ENCODE results near the gene TMPRSS6.

Gene TMPRSS6

DNA sequence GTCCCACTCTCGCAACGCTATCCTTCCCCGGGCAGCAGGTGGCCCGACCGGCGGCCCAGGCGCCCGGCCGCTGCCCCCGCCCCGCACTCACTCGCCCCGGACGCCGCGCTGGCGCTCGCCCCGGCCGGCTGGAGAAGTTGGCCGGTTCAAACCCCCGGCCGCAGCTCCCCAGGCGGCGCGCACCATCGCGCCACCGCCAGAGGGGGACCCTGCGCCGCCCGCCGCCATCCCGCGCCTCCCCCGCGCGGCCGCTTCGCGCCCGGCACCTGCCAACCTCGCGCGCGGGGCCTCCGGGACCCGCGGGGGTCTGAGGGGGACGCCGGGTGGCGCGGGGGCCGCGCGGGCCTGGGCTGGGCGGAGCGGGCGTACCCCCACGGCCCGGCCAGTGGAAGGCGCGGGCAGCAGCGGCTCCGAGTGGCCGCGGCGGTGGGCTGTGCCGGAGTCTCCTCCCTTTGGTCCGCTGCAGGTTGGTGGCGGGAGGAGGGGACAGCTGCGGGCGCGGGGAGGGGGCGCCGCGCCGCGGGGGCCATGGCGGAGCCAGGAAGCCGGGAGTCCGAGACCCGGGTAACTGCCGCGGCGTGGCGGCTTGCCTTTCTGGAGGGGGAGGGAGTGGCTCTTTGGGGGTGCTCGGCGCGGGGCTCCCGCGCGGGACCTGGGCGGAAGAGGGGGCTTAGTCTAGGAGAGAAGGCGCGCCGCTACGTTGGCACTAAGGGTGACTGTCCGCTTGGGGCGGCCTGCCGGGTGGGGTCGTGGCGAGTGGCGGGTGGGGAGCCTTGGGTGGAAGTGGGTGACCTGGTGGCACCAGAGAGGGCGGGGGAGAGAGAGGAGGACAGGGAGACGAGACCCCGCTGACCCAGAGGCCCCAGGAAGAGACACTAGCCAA, 90.0 kb downstream of the TMPRSS6 start, which contains the start of the genes MPST and TST:
MPST (plus strand) TSS at position 434 of the 883 bp plus-strand sequence; CDS start at position 529, 95 bp downstream.
TST (minus strand) TSS at position 139 of the 883 bp plus-strand sequence. CDS start 715 bp downstream, outside the sequence.
- TF ChIP-seq, protein P1, sequence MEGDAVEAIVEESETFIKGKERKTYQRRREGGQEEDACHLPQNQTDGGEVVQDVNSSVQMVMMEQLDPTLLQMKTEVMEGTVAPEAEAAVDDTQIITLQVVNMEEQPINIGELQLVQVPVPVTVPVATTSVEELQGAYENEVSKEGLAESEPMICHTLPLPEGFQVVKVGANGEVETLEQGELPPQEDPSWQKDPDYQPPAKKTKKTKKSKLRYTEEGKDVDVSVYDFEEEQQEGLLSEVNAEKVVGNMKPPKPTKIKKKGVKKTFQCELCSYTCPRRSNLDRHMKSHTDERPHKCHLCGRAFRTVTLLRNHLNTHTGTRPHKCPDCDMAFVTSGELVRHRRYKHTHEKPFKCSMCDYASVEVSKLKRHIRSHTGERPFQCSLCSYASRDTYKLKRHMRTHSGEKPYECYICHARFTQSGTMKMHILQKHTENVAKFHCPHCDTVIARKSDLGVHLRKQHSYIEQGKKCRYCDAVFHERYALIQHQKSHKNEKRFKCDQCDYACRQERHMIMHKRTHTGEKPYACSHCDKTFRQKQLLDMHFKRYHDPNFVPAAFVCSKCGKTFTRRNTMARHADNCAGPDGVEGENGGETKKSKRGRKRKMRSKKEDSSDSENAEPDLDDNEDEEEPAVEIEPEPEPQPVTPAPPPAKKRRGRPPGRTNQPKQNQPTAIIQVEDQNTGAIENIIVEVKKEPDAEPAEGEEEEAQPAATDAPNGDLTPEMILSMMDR (IDR thresholded peaks at IDR 0.05; ENCODE audit: extremely low read depth, missing control alignments): no peak
- peak; percentile 95 for DNase-seq (ENCODE audit: low spot score)

DNA sequence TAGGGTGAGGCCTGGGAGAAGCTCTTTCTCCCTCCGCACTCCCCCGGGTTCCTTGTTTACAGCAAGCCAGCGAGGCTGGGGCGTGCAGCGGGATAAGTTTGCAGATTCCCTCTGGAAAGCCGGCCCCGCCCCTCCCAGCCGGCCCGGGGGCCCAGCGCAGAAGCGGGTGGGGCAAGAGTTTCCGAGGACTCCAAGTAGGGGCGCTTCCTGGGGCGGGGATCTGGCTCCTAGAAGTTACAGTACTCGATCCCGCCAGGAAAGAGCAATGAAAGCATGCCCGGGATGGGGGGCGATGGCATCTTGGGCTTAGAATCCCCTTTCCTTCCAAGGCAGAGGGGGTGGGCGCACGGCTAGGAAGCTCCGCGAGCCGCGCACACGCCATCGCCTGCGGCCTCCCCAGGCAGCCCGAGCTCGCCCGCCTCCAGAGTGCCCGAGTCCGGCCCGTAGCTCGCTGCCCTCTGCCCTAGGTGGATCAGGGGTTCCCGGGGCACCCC, 90.7 kb downstream of the TMPRSS6 start:
- TF ChIP-seq, protein P1 (IDR thresholded peaks at IDR 0.05; ENCODE audit: extremely low read depth, missing control alignments): no peak
- no peak for DNase-seq (ENCODE audit: low spot score)

DNA sequence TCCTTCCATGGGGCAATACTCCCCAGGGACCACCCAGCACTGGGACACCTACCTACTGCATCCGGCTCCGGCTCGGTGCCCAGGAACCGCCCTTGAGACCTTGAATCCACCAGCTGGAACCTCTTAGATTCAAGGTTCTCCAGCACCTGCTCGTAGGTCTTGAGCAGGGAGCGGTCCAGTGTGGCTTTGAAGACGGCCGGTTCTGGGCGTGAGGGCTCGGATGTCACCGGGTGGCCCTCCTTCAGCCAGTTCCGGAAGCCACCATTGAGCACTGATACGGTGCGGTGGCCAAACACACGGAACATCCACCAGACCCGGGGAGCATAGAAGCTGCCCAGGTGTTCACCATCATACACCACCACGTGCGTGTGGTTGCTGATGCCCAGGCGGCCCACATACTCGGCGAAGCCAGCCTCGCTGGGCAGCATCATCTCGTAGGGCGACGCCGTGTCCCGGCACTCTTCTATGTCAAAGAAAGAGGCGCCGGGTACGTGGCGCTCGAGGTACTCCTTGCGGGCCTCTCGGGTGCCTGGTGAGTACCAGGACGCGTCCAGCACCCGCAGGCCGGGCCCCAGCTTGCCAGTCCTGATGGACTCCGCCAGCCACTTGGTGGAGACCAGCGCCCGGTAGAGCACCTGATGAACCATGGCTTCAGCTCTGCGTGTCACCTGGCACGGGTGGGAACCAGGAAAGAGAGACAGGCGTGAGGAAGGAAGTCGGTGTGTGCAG, 91.3 kb downstream of the TMPRSS6 start:
- DNase-seq (ENCODE audit: low spot score): no peak
- TF ChIP-seq, protein P1 (IDR thresholded peaks at IDR 0.05; ENCODE audit: extremely low read depth, missing control alignments): no peak

DNA sequence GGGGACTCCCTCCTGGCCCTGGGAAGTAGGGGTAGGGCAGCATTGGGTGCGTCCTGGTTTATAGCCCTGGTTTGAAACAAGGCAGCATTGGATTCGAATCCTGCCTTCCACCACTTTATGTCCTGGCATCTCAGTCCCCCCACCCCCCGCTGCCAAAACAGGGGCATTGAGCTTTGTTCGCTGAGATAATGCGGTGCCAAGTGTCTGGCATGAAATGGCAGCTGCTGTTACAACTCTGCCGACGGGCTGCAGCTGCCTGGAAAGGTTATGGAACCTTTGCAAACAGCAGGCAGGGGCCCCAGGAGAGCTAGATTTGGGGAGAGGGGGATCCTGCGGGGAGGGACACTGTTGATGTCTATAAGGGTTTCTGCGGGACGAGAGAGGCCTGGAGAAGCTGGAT, 92.2 kb downstream of the TMPRSS6 start:
- DNase-seq (ENCODE audit: low spot score): no peak
- TF ChIP-seq, protein P1 (IDR thresholded peaks at IDR 0.05; ENCODE audit: extremely low read depth, missing control alignments): no peak

DNA sequence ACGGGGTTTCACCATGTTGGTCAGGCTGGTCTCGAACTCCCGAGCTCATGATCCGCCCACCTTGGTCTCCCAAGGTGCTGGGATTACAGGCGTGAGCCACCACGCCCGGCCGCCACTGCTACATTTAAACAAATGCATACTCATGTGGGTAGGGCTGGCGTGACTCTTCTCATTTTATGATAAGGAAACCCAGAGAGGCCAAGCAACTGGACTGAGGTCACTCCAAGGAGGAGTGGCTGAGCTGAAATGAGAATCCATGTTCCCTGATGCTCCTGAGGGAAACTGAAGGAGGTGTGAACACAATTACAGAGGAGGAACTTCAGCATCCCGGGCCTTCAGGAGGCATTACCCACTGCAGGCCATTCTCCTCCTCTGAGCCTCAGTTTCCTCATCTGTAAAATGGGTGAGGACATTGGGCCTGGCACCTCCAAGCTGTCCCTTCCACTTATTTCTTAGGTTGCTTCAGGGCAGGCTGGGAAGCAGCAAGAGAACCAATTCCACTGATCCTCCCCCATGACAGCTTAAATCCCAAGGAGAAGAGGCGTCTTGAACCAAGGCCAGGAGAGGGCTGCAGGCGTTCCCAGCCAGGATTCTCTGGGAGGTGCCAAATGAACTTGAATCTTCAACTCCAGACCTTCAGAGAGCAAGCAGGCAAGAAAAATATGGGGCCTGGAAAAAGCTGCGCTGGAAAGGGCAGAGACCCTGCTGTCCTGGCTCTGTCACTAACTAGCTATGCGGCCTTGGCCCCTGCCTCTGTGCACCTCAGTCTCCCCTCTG, 93.2 kb downstream of the TMPRSS6 start:
- DNase-seq (ENCODE audit: low spot score): no peak
- TF ChIP-seq, protein P1 (IDR thresholded peaks at IDR 0.05; ENCODE audit: extremely low read depth, missing control alignments): no peak

DNA sequence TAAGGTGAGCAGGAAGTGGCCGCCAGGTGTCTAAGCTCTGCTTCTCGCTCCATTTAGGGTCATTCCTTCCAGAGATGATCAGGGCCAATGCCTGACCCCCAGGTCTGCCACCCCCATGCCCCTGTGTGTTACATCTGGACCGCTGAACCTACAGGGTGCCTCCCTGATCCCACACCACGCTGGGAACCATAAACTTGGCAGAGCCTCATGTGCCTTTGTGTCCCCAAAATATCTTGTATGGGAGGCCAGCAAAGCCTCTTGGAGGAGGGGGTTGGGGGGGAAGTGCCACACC, 94.0 kb downstream of the TMPRSS6 start:
- TF ChIP-seq, protein P1 (IDR thresholded peaks at IDR 0.05; ENCODE audit: extremely low read depth, missing control alignments): no peak
- no peak for DNase-seq (ENCODE audit: low spot score)

All from GM20000 (cell line).